Panc1 (cell line): ENCODE results near the gene GATAD2B. TPM values are rescaled to one million over a fixed set of nuclear protein-coding genes. Genes with fewer than 3 reads are reported as not detected.

ENCODE experiments used
- ATAC-seq: fragments of 200-7000 bp; cut with Tn5 transposase; 2 replicates; pipeline ENCODE4 v1.9.1; 2020; ENCODE audit warnings: mild to moderate bottlenecking, moderate library complexity
- BruUV-seq: library from RNA; stranded (reverse); fragments of 400-500 nt; replicated peaks from 2 replicates; lab custom pipeline; 2021; lab: Mats Ljungman, UMichigan
- CTCF ChIA-PET: fragments of 300-600 bp; sonication (Branson Sonifier 250); formaldehyde crosslinking; loops from one replicate; lab custom pipeline; 2022; ENCODE audit warnings: antibody characterized with exemption; lab: Charles Lee
- POLR2A ChIA-PET: fragments of 300-600 bp; sonication (Branson Sonifier 250); formaldehyde crosslinking; loops from one replicate; lab custom pipeline; 2022; ENCODE audit warnings: antibody characterized with exemption; lab: Charles Lee
- DNase-seq: peaks from one replicate; pipeline ENCODE4 v3.0.0-alpha.2; 2010; ENCODE audit warnings: low read depth, low spot score
- H3K27ac ChIP-seq: 2 replicates; pipeline ENCODE4 v1.5.1; 2011; ENCODE audit warnings: mild to moderate bottlenecking, low read length, inconsistent platforms
- H3K27me3 ChIP-seq: fragments of 200-500 bp; sonication (Bioruptor generic); 2 replicates; pipeline ENCODE4 v1.6.0; 2014; ENCODE audit warnings: low read length, inconsistent platforms; ENCODE audit not compliant: control insufficient read depth, insufficient read depth
- H3K36me3 ChIP-seq: fragments of 200-500 bp; sonication (Bioruptor generic); 2 replicates; pipeline ENCODE4 v1.5.1; 2014; ENCODE audit warnings: inconsistent platforms, mild to moderate bottlenecking, low read length, moderate library complexity; ENCODE audit not compliant: control insufficient read depth, insufficient read depth
- H3K4me1 ChIP-seq: 2 replicates; pipeline ENCODE4 v1.5.1; 2011; ENCODE audit warnings: inconsistent platforms, mild to moderate bottlenecking, low read length, moderate library complexity; ENCODE audit not compliant: control insufficient read depth, insufficient read depth
- H3K4me3 ChIP-seq, 2 experiments: 2 replicates each; pipeline ENCODE4 v1.5.1; 2011 to 2012; ENCODE audit warnings: low read depth in 2 of 2, low read length in 2 of 2, mild to moderate bottlenecking in 2 of 2, inconsistent platforms in 1 of 2, moderate library complexity in 1 of 2
- H3K9me3 ChIP-seq: fragments of 200-500 bp; sonication (Bioruptor generic); 2 replicates; pipeline ENCODE4 v1.5.1; 2014; ENCODE audit warnings: low read depth, mild to moderate bottlenecking, inconsistent platforms, low read length, moderate library complexity; ENCODE audit not compliant: control insufficient read depth, insufficient read depth
- CTCF ChIP-seq: fragments of 450-650 bp; IDR thresholded peaks from 2 replicates; pipeline ENCODE4 v1.5.1; 2017; ENCODE audit warnings: mild to moderate bottlenecking
- POLR2AphosphoS5 ChIP-seq: IDR thresholded peaks from 2 replicates; pipeline ENCODE4 v1.6.1; 2012; ENCODE audit warnings: mild to moderate bottlenecking, low read depth, low read length, moderate library complexity
- REST ChIP-seq, 2 experiments: IDR thresholded peaks; 2 replicates each; pipeline ENCODE4 v1.6.1; 2011 to 2012; ENCODE audit warnings: low read depth in 2 of 2, control low read depth in 1 of 2, low read length in 1 of 2, mild to moderate bottlenecking in 1 of 2, moderate library complexity in 1 of 2; ENCODE audit not compliant: insufficient read depth in 1 of 2
- SIN3A ChIP-seq: IDR thresholded peaks from 2 replicates; pipeline ENCODE4 v1.6.1; 2012; ENCODE audit warnings: low read depth, mild to moderate bottlenecking, low read length, moderate library complexity, borderline replicate concordance; ENCODE audit not compliant: insufficient read depth
- TCF7L2 ChIP-seq: IDR thresholded peaks from 2 replicates; pipeline ENCODE4 v1.6.1; 2011; ENCODE audit warnings: mild to moderate bottlenecking, low read depth, low read length, inconsistent platforms
- in situ Hi-C: cut with HindIII; loops from 2 replicates; pipeline ENCODE4 v1.10.0; 2016; ENCODE audit warnings: low sequenced_read_pairs, low pct_unique_long_range_greater_than_20kb
- intact Hi-C: fragments of 100-400 bp; cut with micrococcal nuclease; formaldehyde crosslinking; loops from one replicate; pipeline ENCODE4 v1.10.0; 2022; ENCODE audit not compliant: unreplicated experiment
- total RNA-seq: library from RNA; stranded (reverse); gene quantifications from one replicate; pipeline ENCODE4 v1.2.1, GENCODE V29; 2021; ENCODE audit not compliant: unreplicated experiment

GATAD2B gene
- total RNA-seq, 1 experiment from 2014 or later, result 47.2 TPM

GRCh38 chr1:153921803-153922075, 1.0 kb downstream of the GATAD2B start:
- no peak for ATAC-seq

GRCh38 chr1:153921080-153921802, 1.5 kb downstream of the GATAD2B start:
- Histone ChIP-seq H3K27me3 (no peaks in the 10 kb centered on the region), H3K9me3 (no peaks in the 10 kb centered on the region), H3K4me3 (peak overlapping the region; percentile 76 to 92), H3K27ac (peak overlapping the region; percentile 92), H3K36me3 (no peaks in the 10 kb centered on the region), H3K4me1 (peaks cover 19% of the 10 kb centered on the region)
- POLR2A ChIA-PET, result no interaction called here
- DNase-seq (no peak), ATAC-seq (no peak)
- CTCF ChIA-PET, result interaction anchor here (0.8 kb wide), 1 partner anchor 128 kb away, joined by 6 read pairs; no protein-coding TSS in a partner anchor
- no peak for TF ChIP-seq POLR2AphosphoS5
- no peak for TF ChIP-seq SIN3A
- no peak for TF ChIP-seq REST (IDR thresholded peaks at IDR 0.05; ENCODE audit: insufficient read depth in 1 of 2, low read depth in 2 of 2, low read length in 1 of 2)
- no peak for TF ChIP-seq CTCF
- TF ChIP-seq TCF7L2, result no peak
- in situ Hi-C loops, result no loop called here
- intact Hi-C loops, result loop anchor here (5.0 kb wide), 1 partner anchor 99 kb away; no protein-coding TSS in a partner anchor
- BruUV-seq, result no TSS peak

More at GRCh38 chr1:153921803-153922075, 1.0 kb downstream of the GATAD2B start:
- Histone ChIP-seq H3K4me3 (peak overlapping the region; percentile 76 to 92), H3K27ac (peak overlapping the region; percentile 92), H3K9me3 (no peaks in the 10 kb centered on the region), H3K4me1 (peaks cover 19% of the 10 kb centered on the region), H3K36me3 (no peaks in the 10 kb centered on the region), H3K27me3 (no peaks in the 10 kb centered on the region)
- no peak for DNase-seq
- BruUV-seq, result no TSS peak
- ChIA-PET POLR2A (interaction anchor here (0.6 kb wide), 1 partner anchor 64 kb away, joined by 3 read pairs; the partner anchor contains the start of gene RAB13), CTCF (interaction anchor here (0.6 to 0.8 kb wide), 2 partner anchors 78 to 129 kb away, joined by 3 to 6 read pairs; no protein-coding TSS in a partner anchor)
- no peak for TF ChIP-seq REST (IDR thresholded peaks at IDR 0.05; ENCODE audit: insufficient read depth in 1 of 2, low read depth in 2 of 2, low read length in 1 of 2)
- no peak for TF ChIP-seq CTCF
- no peak for TF ChIP-seq SIN3A
- no peak for TF ChIP-seq POLR2AphosphoS5
- no peak for TF ChIP-seq TCF7L2
- intact Hi-C loops, result loop anchor here (5.0 kb wide), 1 partner anchor 99 kb away; no protein-coding TSS in a partner anchor
- in situ Hi-C loops, result no loop called here
